ENCODE measurements around the gene FREM1. TPM values are rescaled to one million over a fixed set of nuclear protein-coding genes. Genes with fewer than 3 reads are reported as not detected.

Gene FREM1
- total and polyA plus RNA-seq, 7 experiments from 2014 or later, result 0.24 to 0.86 TPM; not detected in 5

DNA sequence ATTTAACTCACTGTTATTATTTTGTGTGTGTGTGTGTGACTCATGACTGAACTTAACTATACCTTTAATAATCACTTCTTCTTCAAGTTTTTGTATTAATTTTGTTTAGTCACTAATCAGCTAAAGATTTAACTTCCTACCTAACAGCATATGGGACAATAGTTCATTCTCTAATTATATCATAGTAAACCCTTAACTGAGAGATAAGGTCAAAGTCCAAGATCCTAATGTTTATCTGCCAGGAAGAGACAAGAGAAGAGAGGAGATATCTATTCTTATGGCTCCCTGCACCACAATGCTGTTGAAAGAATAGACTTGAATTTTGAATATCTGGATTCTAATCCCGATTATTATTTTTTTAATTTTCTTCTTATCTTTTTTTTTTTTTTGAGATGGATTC is 28.1 kb downstream of the FREM1 start:
- DNase-seq, result no peak
- Mint-ChIP-seq H3K4me1 (no peaks in the 10 kb centered on the region), H3K27ac (no peak overlapping the region), H3K9me3 (peaks cover 0 to 3% (median 0%) of the 10 kb centered on the region in 11 donors), H3K36me3 (peaks cover 0 to 6% (median 0%) of the 10 kb centered on the region in 5 donors), H3K27me3 (peaks cover under 1 to 18% (median 12%) of the 10 kb centered on the region in 5 donors), H3K4me3 (no peak overlapping the region)
- H3K27ac ChIP-seq (ENCODE audit: low read depth, low read length), result no peak overlapping the region
- H3K27me3 ChIP-seq (ENCODE audit: control insufficient read depth in 2 of 2, insufficient read depth in 2 of 2, low read length in 2 of 2), result no peaks in the 10 kb centered on the region
- no peak overlapping the region for H3K4me3 ChIP-seq (ENCODE audit: low read length)
- H3K36me3 ChIP-seq (ENCODE audit: control insufficient read depth in 2 of 3, insufficient read depth in 3 of 3, low read length in 3 of 3), result no peaks in the 10 kb centered on the region
- no peaks in the 10 kb centered on the region for H3K9me3 ChIP-seq (ENCODE audit: control insufficient read depth in 2 of 3, low read length in 3 of 3)
- ChIA-PET POLR2A (no interaction called here), CTCF (no interaction called here)
- no peaks in the 10 kb centered on the region for H3K4me1 ChIP-seq (ENCODE audit: control insufficient read depth in 2 of 2, insufficient read depth in 2 of 2, low read length in 2 of 2)
- ATAC-seq, result no peak
- intact Hi-C loops (cut with micrococcal nuclease), result no loop called here

DNA sequence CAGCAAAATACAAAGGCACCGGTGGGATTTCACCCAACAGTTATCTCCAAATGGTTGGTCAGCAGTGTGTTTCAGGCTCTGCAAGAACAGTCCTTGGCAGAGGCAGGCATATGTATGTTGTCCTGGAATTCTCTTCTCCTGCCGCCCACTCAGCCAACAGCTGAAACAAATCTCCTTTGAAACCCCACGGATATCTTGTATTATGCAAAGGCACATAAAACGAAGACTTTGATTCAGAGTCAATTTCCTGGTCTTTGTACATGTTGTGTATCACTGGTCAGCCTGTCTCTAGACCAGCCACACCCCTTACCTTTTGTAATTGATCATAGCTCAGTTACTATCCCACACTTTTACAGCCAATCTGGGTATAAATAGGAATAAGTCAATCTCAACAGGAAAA is 29.2 kb downstream of the FREM1 start:
- peaks cover 0 to 20% (median 20%) of the 10 kb centered on the region in 5 donors for H3K27me3 Mint-ChIP-seq
- DNase-seq, result no peak
- no peak overlapping the region for H3K4me3 Mint-ChIP-seq
- no peaks in the 10 kb centered on the region for H3K27me3 ChIP-seq (ENCODE audit: control insufficient read depth in 2 of 2, insufficient read depth in 2 of 2, low read length in 2 of 2)
- ChIA-PET CTCF (interaction anchor here (0.8 kb wide), 1 partner anchor 280 kb away, joined by 3 read pairs; no protein-coding TSS in a partner anchor), POLR2A (no interaction called here)
- no peaks in the 10 kb centered on the region for H3K36me3 ChIP-seq (ENCODE audit: control insufficient read depth in 2 of 3, insufficient read depth in 3 of 3, low read length in 3 of 3)
- intact Hi-C loops (cut with micrococcal nuclease), result no loop called here
- no peak overlapping the region for H3K4me3 ChIP-seq (ENCODE audit: low read length)
- H3K36me3 Mint-ChIP-seq, result peaks cover 0 to 6% (median 0%) of the 10 kb centered on the region in 5 donors
- peaks cover 0 to 1% (median 0%) of the 10 kb centered on the region in 7 donors for H3K4me1 Mint-ChIP-seq
- no peak overlapping the region for H3K27ac Mint-ChIP-seq
- no peak overlapping the region for H3K27ac ChIP-seq (ENCODE audit: low read depth, low read length)
- no peak for ATAC-seq
- no peaks in the 10 kb centered on the region for H3K4me1 ChIP-seq (ENCODE audit: control insufficient read depth in 2 of 2, insufficient read depth in 2 of 2, low read length in 2 of 2)
- no peaks in the 10 kb centered on the region for H3K9me3 ChIP-seq (ENCODE audit: control insufficient read depth in 2 of 3, low read length in 3 of 3)
- H3K9me3 Mint-ChIP-seq, result peaks cover 0 to 6% (median 0%) of the 10 kb centered on the region in 11 donors

DNA sequence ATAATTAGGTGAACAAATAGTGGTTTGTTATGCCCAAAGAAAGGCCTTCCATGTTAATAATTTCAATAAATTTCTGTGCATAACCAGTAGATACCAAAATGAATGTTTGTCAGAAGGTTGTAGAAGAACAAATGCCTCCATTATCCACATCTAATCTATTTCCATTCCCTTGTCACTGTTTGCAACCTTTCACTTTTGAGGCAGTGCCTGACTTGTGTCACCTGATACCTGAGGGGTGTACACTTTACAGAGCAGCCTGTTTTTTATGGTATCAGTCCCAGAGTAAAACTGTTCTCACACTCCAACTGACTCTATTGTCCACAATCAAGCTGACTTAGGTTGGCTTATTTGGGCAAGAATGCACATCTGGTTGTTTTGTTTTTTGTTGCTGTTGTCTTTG is 40.1 kb downstream of the FREM1 start:
- Histone ChIP-seq H3K9me3 (ENCODE audit: control insufficient read depth in 2 of 3, low read length in 3 of 3) (no peaks in the 10 kb centered on the region), H3K27ac (ENCODE audit: low read depth, low read length) (no peak overlapping the region), H3K27me3 (ENCODE audit: control insufficient read depth in 2 of 2, insufficient read depth in 2 of 2, low read length in 2 of 2) (no peaks in the 10 kb centered on the region), H3K36me3 (ENCODE audit: control insufficient read depth in 2 of 3, insufficient read depth in 3 of 3, low read length in 3 of 3) (no peaks in the 10 kb centered on the region), H3K4me3 (ENCODE audit: low read length) (no peak overlapping the region), H3K4me1 (ENCODE audit: control insufficient read depth in 2 of 2, insufficient read depth in 2 of 2, low read length in 2 of 2) (no peaks in the 10 kb centered on the region)
- no peak overlapping the region for H3K4me3 Mint-ChIP-seq
- intact Hi-C loops (cut with micrococcal nuclease), result no loop called here
- peaks cover 0 to 10% (median 4%) of the 10 kb centered on the region in 11 donors for H3K9me3 Mint-ChIP-seq
- peaks cover 0 to 10% (median 3%) of the 10 kb centered on the region in 5 donors for H3K27me3 Mint-ChIP-seq
- DNase-seq, result no peak
- no peak for ATAC-seq
- H3K4me1 Mint-ChIP-seq, result no peaks in the 10 kb centered on the region
- H3K36me3 Mint-ChIP-seq, result no peaks in the 10 kb centered on the region
- ChIA-PET CTCF (no interaction called here), POLR2A (no interaction called here)
- no peak overlapping the region for H3K27ac Mint-ChIP-seq

DNA sequence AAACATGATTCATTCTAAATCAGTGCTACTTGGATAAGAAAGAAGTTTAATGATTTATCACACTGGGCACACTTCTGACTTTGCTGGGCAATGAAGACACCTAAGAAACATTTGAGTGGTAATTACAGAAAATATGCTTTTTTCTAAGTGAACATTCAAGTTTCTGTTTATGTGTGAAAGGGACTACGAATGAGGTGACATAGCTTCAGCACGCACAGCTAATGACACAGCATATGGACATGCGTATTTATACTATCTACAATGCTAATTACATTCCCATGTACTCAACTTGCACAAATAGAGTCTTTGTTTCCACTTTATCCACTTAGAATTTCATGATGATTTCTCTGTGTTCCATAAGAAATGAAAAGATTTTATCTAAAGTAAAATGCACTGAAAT is 40.6 kb downstream of the FREM1 start:
- intact Hi-C loops (cut with micrococcal nuclease), result no loop called here
- Histone ChIP-seq H3K27ac (ENCODE audit: low read depth, low read length) (no peak overlapping the region), H3K36me3 (ENCODE audit: control insufficient read depth in 2 of 3, insufficient read depth in 3 of 3, low read length in 3 of 3) (no peaks in the 10 kb centered on the region), H3K9me3 (ENCODE audit: control insufficient read depth in 2 of 3, low read length in 3 of 3) (no peaks in the 10 kb centered on the region), H3K27me3 (ENCODE audit: control insufficient read depth in 2 of 2, insufficient read depth in 2 of 2, low read length in 2 of 2) (no peaks in the 10 kb centered on the region), H3K4me3 (ENCODE audit: low read length) (no peak overlapping the region), H3K4me1 (ENCODE audit: control insufficient read depth in 2 of 2, insufficient read depth in 2 of 2, low read length in 2 of 2) (no peaks in the 10 kb centered on the region)
- H3K4me1 Mint-ChIP-seq, result no peaks in the 10 kb centered on the region
- ATAC-seq (no peak), DNase-seq (no peak)
- peaks cover 0 to 10% (median 0%) of the 10 kb centered on the region in 5 donors for H3K27me3 Mint-ChIP-seq
- no peaks in the 10 kb centered on the region for H3K36me3 Mint-ChIP-seq
- peaks cover 0 to 10% (median 4%) of the 10 kb centered on the region in 11 donors for H3K9me3 Mint-ChIP-seq
- ChIA-PET POLR2A (no interaction called here), CTCF (no interaction called here)
- no peak overlapping the region for H3K27ac Mint-ChIP-seq
- H3K4me3 Mint-ChIP-seq, result no peak overlapping the region

DNA sequence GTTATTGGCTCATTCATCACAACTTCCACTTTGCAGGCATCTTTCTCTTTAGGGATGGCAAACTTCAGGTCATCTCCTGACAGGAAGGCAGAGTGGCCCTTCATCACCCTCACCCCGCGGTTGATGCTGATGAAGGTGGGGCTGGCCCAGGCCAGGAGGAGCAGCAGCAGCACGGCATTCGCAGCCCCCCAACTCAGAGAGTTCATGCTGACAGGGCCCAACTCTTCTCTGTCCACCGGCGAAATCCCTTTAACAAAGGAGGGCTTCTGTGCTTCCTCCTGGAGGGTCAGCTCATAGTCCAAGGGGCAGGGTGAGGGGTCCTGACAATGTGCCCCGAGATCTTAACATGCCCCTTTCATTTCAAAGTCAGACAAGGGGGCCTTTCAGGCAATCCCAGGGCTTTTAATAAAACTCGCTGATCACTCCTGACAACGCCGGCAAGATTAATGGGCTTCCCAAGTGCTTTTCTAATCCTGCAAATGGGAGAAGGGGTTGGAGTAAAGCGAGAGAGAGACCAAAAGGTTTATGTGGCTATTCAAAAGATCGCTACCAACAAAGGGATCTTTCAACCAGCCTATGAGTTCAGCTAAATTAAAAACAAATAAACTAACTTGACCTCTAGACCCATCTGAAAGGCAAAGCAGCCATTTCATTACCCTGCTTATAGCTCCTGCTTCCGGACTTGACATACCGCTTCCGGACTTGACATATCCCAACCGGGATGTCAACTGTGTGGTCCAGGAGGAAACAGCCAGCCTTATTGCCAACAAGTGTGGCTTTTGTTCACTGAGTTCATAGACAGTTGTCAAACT is 41.2 kb downstream of the FREM1 start:
- Mint-ChIP-seq H3K4me1 (no peaks in the 10 kb centered on the region), H3K27me3 (peaks cover 0 to 9% (median 0%) of the 10 kb centered on the region in 5 donors), H3K27ac (no peak overlapping the region), H3K36me3 (no peaks in the 10 kb centered on the region), H3K9me3 (peaks cover 0 to 10% (median 4%) of the 10 kb centered on the region in 11 donors), H3K4me3 (no peak overlapping the region)
- no peak overlapping the region for H3K27ac ChIP-seq (ENCODE audit: low read depth, low read length)
- no peak for DNase-seq
- H3K36me3 ChIP-seq (ENCODE audit: control insufficient read depth in 2 of 3, insufficient read depth in 3 of 3, low read length in 3 of 3), result no peaks in the 10 kb centered on the region
- ATAC-seq, result no peak
- no peaks in the 10 kb centered on the region for H3K9me3 ChIP-seq (ENCODE audit: control insufficient read depth in 2 of 3, low read length in 3 of 3)
- POLR2A ChIA-PET, result no interaction called here
- H3K4me3 ChIP-seq (ENCODE audit: low read length), result no peak overlapping the region
- intact Hi-C loops (cut with micrococcal nuclease), result no loop called here
- no peaks in the 10 kb centered on the region for H3K4me1 ChIP-seq (ENCODE audit: control insufficient read depth in 2 of 2, insufficient read depth in 2 of 2, low read length in 2 of 2)
- no peaks in the 10 kb centered on the region for H3K27me3 ChIP-seq (ENCODE audit: control insufficient read depth in 2 of 2, insufficient read depth in 2 of 2, low read length in 2 of 2)
- CTCF ChIA-PET, result interaction anchor here (0.7 kb wide), 1 partner anchor 122 kb away, joined by 3 read pairs; no protein-coding TSS in a partner anchor

DNA sequence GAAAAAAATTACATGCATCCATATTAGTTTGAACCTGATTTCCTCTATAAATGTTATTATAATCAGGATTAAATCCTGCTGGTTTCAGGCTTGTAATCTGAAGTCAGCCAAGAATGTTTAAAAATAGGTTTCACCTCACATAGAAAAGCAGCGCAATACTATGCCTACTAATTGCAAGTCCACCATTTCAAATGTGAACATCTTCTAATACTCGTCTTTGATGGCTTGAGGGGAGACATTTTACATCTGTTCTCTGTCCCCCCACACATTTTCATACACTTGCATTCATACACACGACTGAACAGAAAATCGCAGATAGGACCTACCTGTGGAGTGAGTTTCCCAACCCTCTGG is 41.8 kb downstream of the FREM1 start:
- intact Hi-C loops (cut with micrococcal nuclease), result no loop called here
- CTCF ChIA-PET, result interaction anchor here (0.7 kb wide), 1 partner anchor 122 kb away, joined by 3 read pairs; no protein-coding TSS in a partner anchor

More for the DNA sequence above, 41.8 kb downstream of the FREM1 start:
- H3K9me3 Mint-ChIP-seq, result peaks cover 0 to 6% (median 2%) of the 10 kb centered on the region in 11 donors
- no peak for DNase-seq
- Histone ChIP-seq H3K9me3 (ENCODE audit: control insufficient read depth in 2 of 3, low read length in 3 of 3) (no peaks in the 10 kb centered on the region), H3K4me1 (ENCODE audit: control insufficient read depth in 2 of 2, insufficient read depth in 2 of 2, low read length in 2 of 2) (no peaks in the 10 kb centered on the region), H3K4me3 (ENCODE audit: low read length) (no peak overlapping the region), H3K27me3 (ENCODE audit: control insufficient read depth in 2 of 2, insufficient read depth in 2 of 2, low read length in 2 of 2) (no peaks in the 10 kb centered on the region), H3K36me3 (ENCODE audit: control insufficient read depth in 2 of 3, insufficient read depth in 3 of 3, low read length in 3 of 3) (no peaks in the 10 kb centered on the region), H3K27ac (ENCODE audit: low read depth, low read length) (no peak overlapping the region)
- H3K36me3 Mint-ChIP-seq, result no peaks in the 10 kb centered on the region
- no peak for ATAC-seq
- peaks cover 0 to 5% (median 0%) of the 10 kb centered on the region in 5 donors for H3K27me3 Mint-ChIP-seq
- H3K4me1 Mint-ChIP-seq, result no peaks in the 10 kb centered on the region
- no peak overlapping the region for H3K27ac Mint-ChIP-seq
- POLR2A ChIA-PET, result no interaction called here
- H3K4me3 Mint-ChIP-seq, result no peak overlapping the region
